HG02938 (cell line): ENCODE data around the gene SIGLEC1.

Source experiments
- ATAC-seq: cut with Tn5 transposase; IDR thresholded peaks from one replicate; pipeline ENCODE4 v1.9.1; 2021; ENCODE audit warnings: mild to moderate bottlenecking, moderate library complexity; ENCODE audit not compliant: unreplicated experiment

Gene SIGLEC1

DNA sequence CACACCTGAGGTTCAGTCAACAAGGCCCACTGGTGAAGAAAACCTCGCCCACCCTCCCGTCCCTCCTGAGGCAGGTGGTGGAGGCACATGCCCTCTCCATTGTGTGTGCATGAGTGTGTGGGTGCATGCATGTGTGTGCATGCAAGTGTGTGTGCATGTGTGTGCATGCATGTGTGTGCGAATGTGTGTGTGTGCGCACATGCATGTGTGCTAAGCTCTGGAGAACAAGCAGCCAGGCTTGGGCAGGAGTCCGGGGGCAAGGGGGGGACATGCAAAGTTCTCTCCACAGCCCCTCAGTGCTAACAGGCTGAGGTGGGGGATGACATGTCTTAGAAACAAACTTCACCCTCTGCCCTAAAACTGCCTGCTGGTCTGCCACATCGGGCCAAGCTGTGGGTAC is 17.0 kb upstream of the SIGLEC1 start:
- ATAC-seq: no peak

DNA sequence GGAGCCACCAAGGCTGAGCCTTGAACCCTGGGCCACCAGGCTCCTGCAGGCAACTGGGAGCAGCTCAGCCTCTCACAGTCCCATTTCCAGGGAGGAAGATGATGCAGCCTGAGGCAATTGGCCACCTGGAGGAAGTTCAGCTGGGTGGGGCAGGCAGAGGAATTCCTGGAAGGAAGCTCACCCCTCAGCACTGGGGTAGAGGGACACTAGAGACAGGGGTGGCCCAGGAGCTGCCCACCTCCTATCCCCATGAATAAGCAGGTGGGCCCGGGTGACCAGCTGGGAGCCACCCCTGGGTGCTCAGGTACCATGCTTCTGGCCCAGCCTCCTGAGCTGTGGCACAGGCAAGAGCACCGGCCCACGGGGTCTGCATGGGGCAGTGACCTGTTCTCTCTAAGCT is 16.5 kb upstream of the SIGLEC1 start:
- ATAC-seq: no peak

DNA sequence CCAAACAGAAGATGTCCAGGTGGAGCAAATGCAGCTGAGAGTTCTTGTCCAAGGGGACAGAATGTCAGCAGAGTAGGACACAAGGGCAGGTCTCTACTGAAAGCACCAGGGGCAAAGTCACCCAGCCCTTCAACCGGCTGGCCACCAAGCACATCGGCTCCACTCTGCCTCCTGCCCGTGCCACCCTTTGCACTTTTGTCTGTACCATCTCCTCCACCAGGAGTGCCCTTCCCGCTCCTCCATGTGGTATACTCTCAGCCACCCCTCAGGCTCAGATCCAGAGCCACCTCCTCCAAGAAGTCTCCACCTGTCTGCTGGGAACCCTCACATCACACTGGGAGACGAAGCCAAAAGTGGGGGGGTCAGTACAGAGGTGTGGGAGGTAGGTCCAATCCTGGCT is 16.0 kb upstream of the SIGLEC1 start:
- ATAC-seq: no peak

DNA sequence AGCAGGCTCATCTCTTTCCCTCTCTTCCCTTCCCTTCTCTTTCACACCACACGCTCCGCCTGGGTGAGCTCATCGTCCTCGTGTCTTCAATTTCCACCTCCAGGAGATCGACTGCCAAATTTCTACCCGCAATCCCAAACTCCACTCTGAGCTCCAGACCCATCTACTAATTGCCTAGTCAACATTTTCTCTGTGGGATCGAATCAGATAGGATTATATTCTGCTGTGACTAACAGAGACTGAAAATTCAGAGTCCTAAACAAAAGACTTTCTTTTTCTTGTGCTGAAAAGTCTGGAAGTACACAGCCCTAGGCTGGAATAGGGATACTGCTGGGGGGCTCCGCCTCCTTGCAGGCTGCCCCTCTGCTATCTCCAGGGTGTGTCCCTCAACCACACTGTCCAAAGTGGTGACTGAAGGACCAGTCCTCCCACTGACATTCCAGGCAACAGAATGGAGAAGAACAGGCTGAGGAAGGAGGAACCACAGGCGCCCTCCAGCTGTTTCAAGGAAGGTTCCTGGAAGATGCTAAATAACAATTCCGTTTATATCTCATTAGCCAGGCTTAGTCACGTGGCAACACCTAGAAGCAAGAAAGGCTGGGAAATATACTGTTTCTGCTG is 15.1 kb upstream of the SIGLEC1 start:
- ATAC-seq: no peak

DNA sequence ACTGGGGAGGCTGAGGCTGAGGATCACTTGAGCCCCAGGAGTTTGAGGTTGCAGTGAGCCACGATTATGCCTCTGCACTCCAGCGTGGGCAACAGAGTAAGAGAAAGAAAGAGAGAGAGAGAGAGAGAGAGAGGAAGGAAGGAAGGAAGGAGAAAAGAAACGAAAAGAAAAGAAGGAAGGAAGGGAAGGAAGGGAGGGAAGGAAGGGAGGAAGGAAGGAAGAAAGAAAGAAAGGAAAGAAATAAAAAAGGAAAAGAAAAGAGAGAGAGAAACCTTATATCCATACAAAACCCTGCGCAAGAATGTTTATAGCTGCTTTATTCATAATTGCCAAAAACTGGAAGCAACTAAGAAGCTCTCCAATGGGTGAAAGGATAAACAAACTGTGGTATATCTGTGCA is 12.0 kb upstream of the SIGLEC1 start:
- no peak for ATAC-seq

- ATAC-seq: no peak
Observed at GRCh38 chr20:3723284-3723683, 10.9 kb upstream of the SIGLEC1 start.

DNA sequence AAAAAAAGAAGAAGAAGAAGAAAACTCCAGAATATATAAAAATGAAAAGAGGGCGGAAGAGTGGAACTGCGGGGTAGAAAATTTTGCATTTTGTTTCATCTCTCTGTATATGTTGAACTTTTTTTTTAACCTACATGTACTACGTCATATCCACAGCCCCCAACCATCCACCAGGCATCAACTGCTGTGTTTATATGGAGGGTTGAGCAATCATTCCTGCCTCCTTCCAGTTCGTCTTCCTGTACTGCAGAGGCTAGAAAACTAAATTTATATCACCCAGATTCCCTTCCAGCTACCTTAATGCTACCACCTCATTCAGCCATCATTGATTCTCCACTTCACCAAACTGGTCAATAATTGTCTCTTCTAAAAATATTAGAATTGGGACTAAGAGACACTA is 9.5 kb upstream of the SIGLEC1 start:
- ATAC-seq: no peak

DNA sequence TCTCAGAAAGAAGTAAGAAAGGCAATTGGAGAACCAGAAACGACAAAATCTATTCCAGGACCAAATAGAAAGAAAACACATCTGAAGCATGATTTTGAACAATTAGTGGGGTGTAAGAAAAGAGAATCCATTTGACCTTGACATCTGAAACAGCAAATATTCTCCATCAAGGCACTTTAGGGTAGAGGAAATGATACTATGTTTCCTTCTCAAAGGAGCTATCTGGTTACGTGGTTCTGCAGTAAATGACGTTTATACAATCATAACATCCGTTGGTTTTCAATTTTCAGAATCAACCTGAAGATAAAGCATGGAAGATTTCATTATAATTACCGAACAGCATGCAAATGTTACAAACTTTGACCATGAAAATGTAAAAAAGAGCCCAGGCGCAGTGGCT is 8.2 kb upstream of the SIGLEC1 start:
- ATAC-seq: no peak

- ATAC-seq: no peak
Observed at GRCh38 chr20:3720068-3720467, 7.7 kb upstream of the SIGLEC1 start.

GRCh38 chr20:3719046-3719445 is 6.6 kb upstream of the SIGLEC1 start:
- no peak for ATAC-seq

GRCh38 chr20:3716195-3716834 is 3.9 kb upstream of the SIGLEC1 start:
- ATAC-seq: no peak

GRCh38 chr20:3714092-3714491 is 1.7 kb upstream of the SIGLEC1 start:
- ATAC-seq: no peak

DNA sequence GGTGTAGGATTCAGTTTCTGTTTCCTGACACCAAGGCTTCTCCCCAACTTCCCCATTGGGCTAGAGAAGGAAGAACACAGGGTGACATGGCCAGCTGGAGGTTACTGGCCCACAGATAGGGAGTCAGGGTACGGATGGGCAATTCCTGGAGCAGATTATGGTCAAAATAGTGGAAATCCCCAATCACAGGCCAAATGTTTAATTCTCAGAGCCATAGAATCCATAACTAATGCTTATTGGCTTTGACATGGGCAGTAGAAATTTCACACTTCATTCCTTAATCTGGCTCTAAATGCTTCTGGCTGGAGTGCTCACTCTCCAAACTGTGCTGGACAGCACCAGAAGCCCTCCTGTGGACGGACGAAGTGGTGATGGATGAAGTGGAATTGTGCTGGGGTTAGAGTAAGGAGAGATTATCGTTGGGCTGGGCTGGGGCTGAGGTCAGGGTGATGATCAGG is 887 bp downstream of the SIGLEC1 start:
- ATAC-seq: no peak

- ATAC-seq: no peak
Observed at GRCh38 chr20:3710703-3711483, 1.5 kb downstream of the SIGLEC1 start.

- no peak for ATAC-seq
Observed at GRCh38 chr20:3710011-3710466, 2.4 kb downstream of the SIGLEC1 start.

DNA sequence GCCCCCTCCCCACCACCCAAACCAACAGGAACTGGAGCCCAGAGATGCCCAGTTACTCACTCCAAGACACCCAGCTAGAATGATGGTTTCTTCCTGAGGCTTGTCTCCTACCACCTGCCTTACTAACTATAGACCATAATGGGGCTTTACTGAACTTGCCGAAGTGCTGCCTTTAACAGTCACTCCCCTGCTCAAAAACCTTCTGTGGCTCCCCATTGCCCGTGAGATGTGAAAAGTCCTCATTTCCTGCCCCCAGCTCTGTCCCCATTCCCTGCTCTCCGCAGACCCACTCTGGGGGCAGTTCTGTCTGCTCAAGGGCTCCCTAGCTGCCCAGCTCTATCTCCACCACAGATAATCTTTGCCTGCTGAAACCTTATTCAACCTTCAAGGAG is 4.9 kb downstream of the SIGLEC1 start:
- ATAC-seq: no peak

GRCh38 chr20:3706774-3707507 is 5.5 kb downstream of the SIGLEC1 start:
- no peak for ATAC-seq

DNA sequence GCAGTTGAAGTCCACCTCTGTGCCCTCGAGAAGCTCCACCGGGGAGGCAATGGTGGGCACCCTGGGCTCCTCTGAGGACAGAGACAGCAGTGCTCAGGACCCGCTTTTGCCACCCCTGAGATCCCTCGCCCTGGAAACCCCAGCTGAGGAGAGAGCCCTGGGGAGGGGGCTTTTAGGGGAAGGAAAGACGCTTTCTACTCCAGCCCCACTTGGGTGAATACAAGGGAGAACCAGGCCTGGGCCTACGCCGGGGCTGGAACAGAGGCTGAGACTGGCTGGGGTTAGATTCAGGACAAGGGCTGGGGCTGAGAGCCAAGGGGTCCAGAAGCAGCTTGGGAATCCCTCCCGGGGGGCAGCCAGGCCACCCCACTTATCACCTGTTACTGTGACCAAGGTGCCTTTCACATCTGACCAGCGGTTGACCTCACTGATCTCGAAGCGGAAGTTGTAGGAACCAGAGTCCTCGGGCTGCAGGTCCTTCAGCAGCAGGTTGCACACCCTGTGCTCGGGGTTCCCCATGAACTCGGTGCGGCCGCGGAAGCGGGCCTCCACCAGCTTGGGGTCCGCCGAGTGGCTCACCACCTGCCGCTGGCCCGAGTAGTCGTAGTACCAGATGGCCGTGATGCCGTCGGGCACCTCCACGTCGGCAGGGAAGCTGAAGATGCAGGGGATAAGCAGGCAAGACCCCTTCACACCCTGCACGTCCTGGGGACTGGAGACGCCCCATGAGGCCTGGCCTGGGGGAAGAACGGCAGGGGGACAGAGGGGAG is 6.2 kb downstream of the SIGLEC1 start:
- no peak for ATAC-seq

GRCh38 chr20:3705491-3705969 is 6.9 kb downstream of the SIGLEC1 start:
- no peak for ATAC-seq

GRCh38 chr20:3704087-3704486 is 8.3 kb downstream of the SIGLEC1 start:
- ATAC-seq: no peak
